BLaER1 (cell line): Measurements from ENCODE around the gene BCL2L2.

Experiments used
- H3K27ac ChIP-seq: shearing (Covaris generic); formaldehyde crosslinking; 2 replicates; pipeline ENCODE4 v1.8.1; 2022
- H3K27me3 ChIP-seq: shearing (Covaris generic); formaldehyde crosslinking; 2 replicates; pipeline ENCODE4 v1.8.1; 2022
- H3K36me3 ChIP-seq: shearing (Covaris generic); formaldehyde crosslinking; 2 replicates; pipeline ENCODE4 v1.8.1; 2022
- H3K4me1 ChIP-seq: shearing (Covaris generic); formaldehyde crosslinking; 2 replicates; pipeline ENCODE4 v1.8.1; 2022
- H3K4me2 ChIP-seq: shearing (Covaris generic); formaldehyde crosslinking; 2 replicates; pipeline ENCODE4 v1.8.1; 2022
- H3K4me3 ChIP-seq: shearing (Covaris generic); formaldehyde crosslinking; 2 replicates; pipeline ENCODE4 v1.8.1; 2022
- H3K9ac ChIP-seq: shearing (Covaris generic); formaldehyde crosslinking; 2 replicates; pipeline ENCODE4 v1.8.1; 2022
- H3K9me3 ChIP-seq: shearing (Covaris generic); formaldehyde crosslinking; 2 replicates; pipeline ENCODE4 v1.8.1; 2022
- H4K20me1 ChIP-seq: shearing (Covaris generic); formaldehyde crosslinking; 2 replicates; pipeline ENCODE4 v1.8.1; 2022
- Cebpa-rat ChIP-seq: shearing (Covaris generic); IDR thresholded peaks from 2 replicates; pipeline ENCODE4 v1.8.1; 2022

The BCL2L2 gene

GRCh38 chr14:23285530-23286019 is 21.1 kb upstream of the BCL2L2 start:
- no peak for TF ChIP-seq Cebpa-rat
- H4K20me1 ChIP-seq: no peaks in the 10 kb centered on the region
- H3K4me1 ChIP-seq: peaks cover 30% of the 10 kb centered on the region
- peak overlapping the region; percentile 88 for H3K4me3 ChIP-seq
- 0 out of 2 replicates have a peak, but pooled peaks cover 12% of the 10 kb centered on the region for H3K36me3 ChIP-seq
- no peaks in the 10 kb centered on the region for H3K9me3 ChIP-seq
- H3K4me2 ChIP-seq: peak overlapping the region; percentile 89
- H3K9ac ChIP-seq: peak overlapping the region; percentile 89
- H3K27me3 ChIP-seq: no peaks in the 10 kb centered on the region
- peak overlapping the region; percentile 80 for H3K27ac ChIP-seq

- no peak for TF ChIP-seq Cebpa-rat
Observed at GRCh38 chr14:23286020-23286901, 20.4 kb upstream of the BCL2L2 start, which contains the start of gene HOMEZ. Gene HOMEZ (minus strand): TSS chr14:23286132. CDS start chr14:23285952, 180 bp downstream.

GRCh38 chr14:23286902-23287479 is 19.6 kb upstream of the BCL2L2 start:
- Histone ChIP-seq H4K20me1 (no peaks in the 10 kb centered on the region), H3K27me3 (no peaks in the 10 kb centered on the region), H3K4me3 (peak overlapping the region; percentile 88), H3K27ac (peak overlapping the region; percentile 79), H3K4me2 (peak overlapping the region; percentile 91), H3K36me3 (0 out of 2 replicates have a peak, but pooled peaks cover 7% of the 10 kb centered on the region), H3K9ac (peak overlapping the region; percentile 89), H3K9me3 (no peaks in the 10 kb centered on the region), H3K4me1 (peaks cover 21% of the 10 kb centered on the region)
- no peak for TF ChIP-seq Cebpa-rat

More at GRCh38 chr14:23286020-23286901, 20.4 kb upstream of the BCL2L2 start, which contains the start of gene HOMEZ:
- H3K9me3 ChIP-seq: no peaks in the 10 kb centered on the region
- peak within 1 kb of the TSS; percentile 91 for H3K4me2 ChIP-seq
- H3K27ac ChIP-seq: peak within 1 kb of the TSS; percentile 80
- 0 out of 2 replicates have a peak, but pooled peaks cover 12% of the 10 kb centered on the region for H3K36me3 ChIP-seq
- H4K20me1 ChIP-seq: no peaks in the 10 kb centered on the region
- H3K9ac ChIP-seq: peak within 1 kb of the TSS; percentile 89
- H3K4me3 ChIP-seq: peak within 1 kb of the TSS; percentile 88
- H3K4me1 ChIP-seq: peaks cover 23% of the 10 kb centered on the region
- H3K27me3 ChIP-seq: no peaks in the 10 kb centered on the region

- Histone ChIP-seq H3K27me3 (no peaks in the 10 kb centered on the region), H3K27ac (no peak overlapping the region)
Observed at GRCh38 chr14:23294734-23295561, 11.7 kb upstream of the BCL2L2 start.

GRCh38 chr14:23296012-23296777 is 10.4 kb upstream of the BCL2L2 start:
- H3K27me3 ChIP-seq: no peaks in the 10 kb centered on the region
- H3K4me2 ChIP-seq: no peak overlapping the region
- no peak overlapping the region for H3K4me3 ChIP-seq
- no peaks in the 10 kb centered on the region for H4K20me1 ChIP-seq
- no peak overlapping the region for H3K27ac ChIP-seq
- H3K4me1 ChIP-seq: peaks cover 33% of the 10 kb centered on the region
- no peaks in the 10 kb centered on the region for H3K9me3 ChIP-seq
- no peak overlapping the region for H3K9ac ChIP-seq
- peaks cover 31% of the 10 kb centered on the region for H3K36me3 ChIP-seq
- no peak for TF ChIP-seq Cebpa-rat

More at GRCh38 chr14:23294734-23295561, 11.7 kb upstream of the BCL2L2 start:
- Histone ChIP-seq H3K9ac (no peak overlapping the region), H3K4me3 (no peak overlapping the region), H4K20me1 (no peaks in the 10 kb centered on the region), H3K4me1 (peaks cover 26% of the 10 kb centered on the region), H3K9me3 (no peaks in the 10 kb centered on the region), H3K36me3 (peaks cover 31% of the 10 kb centered on the region), H3K4me2 (peak overlapping the region; percentile 37; the same call in 1 of the 2 replicates)
- no peak for TF ChIP-seq Cebpa-rat

- H3K4me3 ChIP-seq: no peak overlapping the region
- H3K27ac ChIP-seq: no peak overlapping the region
- H3K36me3 ChIP-seq: peaks cover 31% of the 10 kb centered on the region
- H3K4me2 ChIP-seq: no peak overlapping the region
- H3K9me3 ChIP-seq: no peaks in the 10 kb centered on the region
- H3K27me3 ChIP-seq: no peaks in the 10 kb centered on the region
- no peaks in the 10 kb centered on the region for H4K20me1 ChIP-seq
- TF ChIP-seq Cebpa-rat: no peak
- peaks cover 33% of the 10 kb centered on the region for H3K4me1 ChIP-seq
- peak overlapping the region; percentile 5; the same call in 1 of the 2 replicates for H3K9ac ChIP-seq
Observed at GRCh38 chr14:23297096-23297495, 9.5 kb upstream of the BCL2L2 start.

- no peaks in the 10 kb centered on the region for H3K9me3 ChIP-seq
- H3K4me1 ChIP-seq: peaks cover 34% of the 10 kb centered on the region
- no peak overlapping the region for H3K4me2 ChIP-seq
- no peaks in the 10 kb centered on the region for H4K20me1 ChIP-seq
- no peak overlapping the region for H3K4me3 ChIP-seq
- no peak overlapping the region for H3K27ac ChIP-seq
- peaks cover 31% of the 10 kb centered on the region for H3K36me3 ChIP-seq
- H3K9ac ChIP-seq: 0 out of 2 replicates have a peak overlapping the region, but pooled peaks have one; percentile 7
- no peak for TF ChIP-seq Cebpa-rat
- H3K27me3 ChIP-seq: no peaks in the 10 kb centered on the region
Observed at GRCh38 chr14:23297611-23298277, 8.9 kb upstream of the BCL2L2 start.

- Histone ChIP-seq H3K4me1 (peaks cover 42% of the 10 kb centered on the region), H3K9me3 (no peaks in the 10 kb centered on the region), H3K27ac (no peak overlapping the region), H3K9ac (peak overlapping the region; percentile 91), H3K4me2 (peak overlapping the region; percentile 95), H3K36me3 (peaks cover 31% of the 10 kb centered on the region), H3K4me3 (0 out of 2 replicates have a peak overlapping the region, but pooled peaks have one; percentile 85), H4K20me1 (no peaks in the 10 kb centered on the region), H3K27me3 (no peaks in the 10 kb centered on the region)
- no peak for TF ChIP-seq Cebpa-rat
Observed at GRCh38 chr14:23299211-23299957, 7.2 kb upstream of the BCL2L2 start.
